ENCODE data around the gene PRAMEF12.
"Not testable (repeated sequence)": the region's sequence is repeated elsewhere in the genome, so short reads cannot be mapped to it uniquely, and the experiment has no call there.

The PRAMEF12 gene

GRCh38 chr1:12771186-12771585 lies 2.4 kb upstream of the PRAMEF12 start:
- no peak for DNase-seq

DNA sequence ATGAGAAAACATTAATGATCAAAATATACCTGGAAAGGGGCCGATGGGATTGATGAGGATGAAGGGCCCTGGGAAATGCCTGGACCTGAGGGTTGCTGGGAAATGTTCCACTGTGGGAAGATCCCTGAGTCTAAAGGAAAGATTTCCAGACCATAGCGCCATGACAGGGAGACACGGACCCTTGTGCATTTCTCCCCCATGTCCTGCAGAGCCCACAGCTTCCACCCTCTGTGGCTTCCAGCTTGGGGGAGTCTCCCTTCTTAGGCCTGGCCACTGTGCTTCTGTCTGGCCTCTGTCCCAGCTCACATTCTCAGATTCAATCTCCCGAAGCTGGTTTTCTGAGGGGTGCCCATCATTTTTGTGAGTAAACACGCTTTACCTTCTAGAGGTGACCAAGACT lies 1.0 kb upstream of the PRAMEF12 start:
- no peak for DNase-seq

DNA sequence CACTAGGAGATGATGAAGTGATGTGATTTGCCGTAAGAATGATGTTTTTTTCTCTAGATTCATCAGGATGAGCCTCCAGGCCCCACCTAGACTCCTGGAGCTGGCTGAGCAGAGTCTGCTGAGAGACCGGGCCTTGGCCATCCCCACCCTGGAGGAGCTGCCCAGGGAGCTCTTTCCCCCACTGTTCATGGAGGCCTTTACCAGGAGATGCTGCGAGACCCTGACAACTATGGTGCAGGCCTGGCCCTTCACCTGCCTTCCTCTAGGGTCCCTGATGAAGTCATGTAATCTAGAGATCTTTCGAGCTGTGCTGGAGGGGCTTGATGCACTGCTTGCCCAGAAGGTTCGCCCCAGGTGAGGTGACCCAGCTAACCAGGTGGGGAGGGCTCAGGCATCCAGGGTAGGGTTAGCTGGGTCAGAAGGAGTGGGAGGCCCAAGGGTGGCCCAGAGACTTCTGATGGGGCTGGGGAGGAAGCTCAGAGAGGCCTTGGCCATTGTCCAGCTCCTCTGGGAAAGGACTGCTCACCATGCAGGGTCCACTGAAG lies 1.3 kb downstream of the PRAMEF12 start:
- no peak for DNase-seq

DNA sequence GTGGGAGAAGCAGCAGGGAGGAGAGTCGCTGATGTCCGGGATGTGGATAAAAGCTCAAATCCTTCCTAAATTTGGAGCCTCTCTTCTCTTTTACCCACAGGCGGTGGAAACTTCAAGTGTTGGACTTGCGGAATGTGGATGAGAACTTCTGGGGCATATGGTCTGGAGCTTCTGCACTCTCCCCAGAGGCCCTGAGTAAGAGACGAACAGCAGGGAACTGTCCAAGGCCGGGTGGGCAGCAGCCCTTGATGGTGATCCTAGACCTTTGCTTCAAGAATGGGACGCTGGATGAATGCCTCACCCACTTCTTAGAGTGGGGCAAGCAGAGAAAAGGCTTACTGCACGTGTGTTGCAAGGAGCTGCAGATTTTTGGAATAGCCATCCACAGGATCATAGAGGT lies 1.9 kb downstream of the PRAMEF12 start:
- no peak for DNase-seq

- no peak for DNase-seq
Measured at GRCh38 chr1:12776801-12777557, 3.4 kb downstream of the PRAMEF12 start.

DNA sequence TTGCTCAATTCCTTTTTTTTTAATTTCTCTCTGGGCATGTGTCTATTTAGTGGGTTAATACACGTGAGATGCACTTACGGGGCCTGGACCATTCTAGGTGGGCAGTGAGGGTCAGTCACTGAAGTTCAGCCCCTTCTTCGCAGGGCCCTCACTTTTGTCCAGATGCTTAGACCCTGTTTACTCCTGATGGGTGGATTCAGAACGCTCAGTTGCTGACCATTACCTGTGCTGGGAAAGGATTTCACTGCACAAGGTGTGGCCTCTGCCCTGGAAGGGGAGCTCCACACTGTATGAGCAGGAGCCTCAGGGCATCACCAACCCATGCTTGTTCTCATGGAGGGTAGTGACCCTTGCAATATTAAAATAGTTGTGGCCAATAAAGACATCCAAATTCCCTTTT lies 4.5 kb downstream of the PRAMEF12 start:
- no peak for DNase-seq

GRCh38 chr1:12778907-12779306 lies 5.4 kb downstream of the PRAMEF12 start:
- no peak for DNase-seq

GRCh38 chr1:12781488-12781887 lies 8.0 kb downstream of the PRAMEF12 start:
- peak; percentile 13 for DNase-seq

- not testable (repeated sequence) for DNase-seq
Measured at GRCh38 chr1:12783783-12784182, 10.2 kb downstream of the PRAMEF12 start.

- not testable (repeated sequence) for DNase-seq
Measured at GRCh38 chr1:12784729-12785128, 11.2 kb downstream of the PRAMEF12 start.

DNA sequence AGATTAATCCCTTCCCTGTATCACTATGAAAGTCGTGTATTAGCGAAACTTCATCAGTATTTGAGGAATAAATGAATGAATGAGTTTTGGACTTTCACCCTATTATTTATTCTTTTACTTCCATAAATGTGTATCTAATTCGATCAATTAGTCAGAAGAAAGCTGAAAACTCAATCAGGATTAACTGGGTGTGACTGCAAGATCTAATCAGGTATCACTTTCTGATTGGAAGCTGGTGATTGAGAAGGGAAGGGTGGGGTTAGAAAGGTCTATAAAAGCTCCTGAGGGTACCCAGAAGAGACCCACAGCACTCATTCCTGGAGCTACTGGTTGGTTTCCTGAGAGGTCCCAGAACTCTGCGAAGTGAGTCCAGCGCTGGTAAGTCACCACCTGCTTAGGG lies 17.6 kb downstream of the PRAMEF12 start, which contains the start of gene PRAMEF1:
PRAMEF1 (plus strand) TSS at position 301 of the 400 bp plus-strand sequence. CDS start 1,831 bp downstream, outside the sequence.
- not testable (repeated sequence) for DNase-seq

DNA sequence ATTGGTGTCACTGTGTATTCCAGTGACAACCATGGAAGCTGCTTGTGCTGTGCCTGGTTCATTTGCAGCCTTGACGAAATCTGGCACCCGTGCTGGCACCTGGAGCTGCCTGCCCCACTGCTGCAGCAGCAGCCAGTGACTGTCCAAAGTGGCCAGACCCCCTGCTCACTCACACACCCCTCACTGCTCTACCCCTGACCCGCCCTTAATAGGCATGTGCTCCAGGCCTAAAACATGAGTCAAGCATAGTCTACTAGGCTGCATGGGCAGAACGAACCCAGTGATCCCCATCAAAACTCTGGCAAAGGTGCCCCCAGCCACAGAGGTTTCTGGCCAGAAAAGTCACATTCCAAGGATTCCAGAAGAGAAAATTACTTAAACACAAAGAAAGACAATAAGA lies 25.4 kb downstream of the PRAMEF12 start:
- no peak for DNase-seq

- DNase-seq = no peak
Measured at GRCh38 chr1:12799730-12800129, 26.2 kb downstream of the PRAMEF12 start.

- no peak for DNase-seq
Measured at GRCh38 chr1:12809933-12810332, 36.4 kb downstream of the PRAMEF12 start.

- DNase-seq = no peak
Measured at GRCh38 chr1:12810691-12811408, 37.3 kb downstream of the PRAMEF12 start.

- DNase-seq = no peak
Measured at GRCh38 chr1:12811409-12811784, 37.9 kb downstream of the PRAMEF12 start.

DNA sequence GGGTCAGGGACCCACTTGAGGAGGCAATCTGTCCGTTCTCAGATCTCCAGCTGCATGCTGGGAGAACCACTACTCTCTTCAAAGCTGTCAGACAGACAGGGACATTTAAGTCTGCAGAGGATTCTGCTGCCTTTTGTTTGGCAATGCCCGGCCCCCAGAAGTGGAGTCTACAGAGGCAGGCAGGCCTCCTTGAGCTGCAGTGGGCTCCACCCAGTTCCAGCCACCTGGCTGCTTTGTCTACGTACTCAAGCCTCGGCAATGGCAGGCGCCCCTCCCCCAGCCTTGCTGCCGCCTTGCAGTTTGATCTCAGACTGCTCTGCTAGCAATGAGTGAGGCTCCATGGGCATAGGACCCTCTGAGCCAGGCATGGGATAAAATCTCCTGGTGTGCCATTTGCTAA lies 45.5 kb downstream of the PRAMEF12 start:
- DNase-seq = not testable (repeated sequence)
